GM21447 (cell line): ENCODE data around the gene CDC42EP2.

Experiments used
- ATAC-seq: cut with Tn5 transposase; IDR thresholded peaks from one replicate; pipeline ENCODE4 v1.9.1; 2021; ENCODE audit not compliant: unreplicated experiment

Gene CDC42EP2

GRCh38 chr11:65314501-65315203 is at the start of gene CDC42EP2:
CDC42EP2 (plus strand) TSS chr11:65314866; CDS start chr11:65320899, 6,033 bp downstream.
- ATAC-seq: peak; percentile 74

GRCh38 chr11:65266210-65266609 is 48.5 kb upstream of the CDC42EP2 start:
- no peak for ATAC-seq

- no peak for ATAC-seq
Measured at GRCh38 chr11:65274735-65275682, 39.7 kb upstream of the CDC42EP2 start.

GRCh38 chr11:65275906-65276305 is 38.8 kb upstream of the CDC42EP2 start:
- no peak for ATAC-seq

GRCh38 chr11:65277631-65278277 is 36.9 kb upstream of the CDC42EP2 start:
- ATAC-seq: no peak

- ATAC-seq: no peak
Measured at GRCh38 chr11:65278356-65278755, 36.3 kb upstream of the CDC42EP2 start.

GRCh38 chr11:65279279-65279678 is 35.4 kb upstream of the CDC42EP2 start:
- ATAC-seq: no peak

GRCh38 chr11:65279741-65280440 is 34.8 kb upstream of the CDC42EP2 start:
- no peak for ATAC-seq

- no peak for ATAC-seq
Measured at GRCh38 chr11:65280646-65281045, 34.0 kb upstream of the CDC42EP2 start.

GRCh38 chr11:65286686-65287085 is 28.0 kb upstream of the CDC42EP2 start:
- no peak for ATAC-seq

- no peak for ATAC-seq
Measured at GRCh38 chr11:65287601-65288000, 27.1 kb upstream of the CDC42EP2 start.

GRCh38 chr11:65288706-65289536 is 25.7 kb upstream of the CDC42EP2 start:
- ATAC-seq: no peak

- peak; percentile 55 for ATAC-seq
Measured at GRCh38 chr11:65290448-65291165, 24.1 kb upstream of the CDC42EP2 start.

- no peak for ATAC-seq
Measured at GRCh38 chr11:65291613-65292012, 23.1 kb upstream of the CDC42EP2 start.

GRCh38 chr11:65292890-65293289 is 21.8 kb upstream of the CDC42EP2 start:
- no peak for ATAC-seq

GRCh38 chr11:65293909-65294381 is 20.7 kb upstream of the CDC42EP2 start:
- no peak for ATAC-seq

GRCh38 chr11:65295001-65295400 is 19.7 kb upstream of the CDC42EP2 start:
- no peak for ATAC-seq

GRCh38 chr11:65295571-65296341 is 18.9 kb upstream of the CDC42EP2 start:
- ATAC-seq: no peak
